HL-60 (cell line): ENCODE data around the gene EML6.
"Not testable (repeated sequence)": the region's sequence is repeated elsewhere in the genome, so short reads cannot be mapped to it uniquely, and the experiment has no call there.

Experiments used
- DNase-seq, 2 experiments: peaks; one replicate each; pipeline ENCODE4 v3.0.0-alpha.2; 2010 to 2020; ENCODE audit warnings: low read depth in 1 of 2, low spot score in 1 of 2
- H3K27ac ChIP-seq: fragments of 250-450 bp; sonication (Bioruptor Pico); replicated peaks from 2 replicates; pipeline ENCODE4 v1.5.1; 2020; ENCODE audit warnings: mild to moderate bottlenecking, moderate library complexity
- H3K27me3 ChIP-seq: fragments of 250-450 bp; sonication (Bioruptor Pico); 2 replicates; pipeline ENCODE4 v1.5.1; 2021; ENCODE audit warnings: mild to moderate bottlenecking, moderate library complexity; ENCODE audit not compliant: insufficient read depth, poor library complexity, severe bottlenecking
- H3K4me3 ChIP-seq: replicated peaks from 2 replicates; pipeline ENCODE4 v1.5.1; 2011; ENCODE audit warnings: mild to moderate bottlenecking, control low read depth, low read length; ENCODE audit not compliant: insufficient read depth
- GABPA ChIP-seq: IDR thresholded peaks from 2 replicates; pipeline ENCODE4 v1.6.1; 2012; ENCODE audit warnings: low read depth
- POLR2AphosphoS5 ChIP-seq: IDR thresholded peaks from 2 replicates; pipeline ENCODE4 v1.6.1; 2012; ENCODE audit warnings: low read depth
- SPI1 ChIP-seq: IDR thresholded peaks from 2 replicates; pipeline ENCODE4 v1.6.1; 2012; ENCODE audit warnings: low read depth, mild to moderate bottlenecking, borderline replicate concordance
- TF ChIP-seq, protein P1 (sequence below): IDR thresholded peaks from 2 replicates; pipeline ENCODE4 v1.6.1; 2012; ENCODE audit warnings: low read depth; ENCODE audit not compliant: insufficient replicate concordance
- TF ChIP-seq, protein P2 (sequence below): IDR thresholded peaks from one replicate; pipeline ENCODE4 v1.5.1; 2011; ENCODE audit warnings: low read length, control low read depth, inconsistent platforms; ENCODE audit not compliant: insufficient read depth

The EML6 gene

DNA sequence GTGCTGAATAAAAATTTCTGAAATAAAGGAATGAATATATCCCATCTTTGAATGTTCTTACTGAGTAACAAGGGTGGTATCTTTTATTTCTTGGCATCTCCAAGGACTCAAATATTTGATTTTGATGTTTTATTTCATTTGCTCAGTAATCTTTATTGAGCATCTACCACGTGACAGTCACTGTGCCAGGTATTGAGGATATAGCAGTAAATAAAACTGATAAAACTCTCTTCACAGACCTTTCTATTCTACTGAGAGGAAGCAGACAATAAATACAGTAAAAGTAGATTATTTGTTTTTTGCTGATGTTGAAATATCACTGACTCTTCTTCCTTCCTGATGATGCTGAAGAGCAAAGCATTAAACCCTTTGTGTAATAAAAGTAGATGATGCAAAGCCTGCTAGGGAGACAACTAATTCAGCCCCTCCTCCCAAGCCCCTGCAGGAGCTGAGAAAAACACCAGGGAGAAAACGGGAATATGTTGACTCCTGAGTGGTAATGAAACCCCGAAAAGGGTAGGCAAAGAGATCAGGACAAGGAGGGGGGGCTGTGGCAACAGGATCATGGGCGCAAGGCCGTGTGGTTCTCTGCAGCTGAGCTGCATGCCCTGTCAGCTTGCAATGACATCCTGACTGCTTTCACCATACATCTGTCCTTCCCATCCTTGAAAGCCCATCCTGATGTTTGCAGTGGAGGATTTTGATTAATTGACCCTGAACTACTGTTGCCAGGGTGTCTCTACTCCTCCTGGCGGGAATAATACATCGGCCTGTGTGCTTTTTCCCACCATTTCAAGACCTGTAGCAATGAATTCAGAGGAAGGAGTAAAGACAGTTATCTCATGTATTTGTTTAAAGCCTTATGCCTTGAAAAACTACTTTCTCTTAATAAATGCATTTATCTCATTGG lies 117.4 kb downstream of the EML6 start:
- no peak overlapping the region for H3K27ac ChIP-seq
- no peaks in the 10 kb centered on the region for H3K27me3 ChIP-seq
- DNase-seq: no peak
- TF ChIP-seq POLR2AphosphoS5 (no peak), SPI1 (no peak), GABPA (no peak)
- TF ChIP-seq, protein P1, sequence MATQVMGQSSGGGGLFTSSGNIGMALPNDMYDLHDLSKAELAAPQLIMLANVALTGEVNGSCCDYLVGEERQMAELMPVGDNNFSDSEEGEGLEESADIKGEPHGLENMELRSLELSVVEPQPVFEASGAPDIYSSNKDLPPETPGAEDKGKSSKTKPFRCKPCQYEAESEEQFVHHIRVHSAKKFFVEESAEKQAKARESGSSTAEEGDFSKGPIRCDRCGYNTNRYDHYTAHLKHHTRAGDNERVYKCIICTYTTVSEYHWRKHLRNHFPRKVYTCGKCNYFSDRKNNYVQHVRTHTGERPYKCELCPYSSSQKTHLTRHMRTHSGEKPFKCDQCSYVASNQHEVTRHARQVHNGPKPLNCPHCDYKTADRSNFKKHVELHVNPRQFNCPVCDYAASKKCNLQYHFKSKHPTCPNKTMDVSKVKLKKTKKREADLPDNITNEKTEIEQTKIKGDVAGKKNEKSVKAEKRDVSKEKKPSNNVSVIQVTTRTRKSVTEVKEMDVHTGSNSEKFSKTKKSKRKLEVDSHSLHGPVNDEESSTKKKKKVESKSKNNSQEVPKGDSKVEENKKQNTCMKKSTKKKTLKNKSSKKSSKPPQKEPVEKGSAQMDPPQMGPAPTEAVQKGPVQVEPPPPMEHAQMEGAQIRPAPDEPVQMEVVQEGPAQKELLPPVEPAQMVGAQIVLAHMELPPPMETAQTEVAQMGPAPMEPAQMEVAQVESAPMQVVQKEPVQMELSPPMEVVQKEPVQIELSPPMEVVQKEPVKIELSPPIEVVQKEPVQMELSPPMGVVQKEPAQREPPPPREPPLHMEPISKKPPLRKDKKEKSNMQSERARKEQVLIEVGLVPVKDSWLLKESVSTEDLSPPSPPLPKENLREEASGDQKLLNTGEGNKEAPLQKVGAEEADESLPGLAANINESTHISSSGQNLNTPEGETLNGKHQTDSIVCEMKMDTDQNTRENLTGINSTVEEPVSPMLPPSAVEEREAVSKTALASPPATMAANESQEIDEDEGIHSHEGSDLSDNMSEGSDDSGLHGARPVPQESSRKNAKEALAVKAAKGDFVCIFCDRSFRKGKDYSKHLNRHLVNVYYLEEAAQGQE: no peak
- TF ChIP-seq, protein P2, sequence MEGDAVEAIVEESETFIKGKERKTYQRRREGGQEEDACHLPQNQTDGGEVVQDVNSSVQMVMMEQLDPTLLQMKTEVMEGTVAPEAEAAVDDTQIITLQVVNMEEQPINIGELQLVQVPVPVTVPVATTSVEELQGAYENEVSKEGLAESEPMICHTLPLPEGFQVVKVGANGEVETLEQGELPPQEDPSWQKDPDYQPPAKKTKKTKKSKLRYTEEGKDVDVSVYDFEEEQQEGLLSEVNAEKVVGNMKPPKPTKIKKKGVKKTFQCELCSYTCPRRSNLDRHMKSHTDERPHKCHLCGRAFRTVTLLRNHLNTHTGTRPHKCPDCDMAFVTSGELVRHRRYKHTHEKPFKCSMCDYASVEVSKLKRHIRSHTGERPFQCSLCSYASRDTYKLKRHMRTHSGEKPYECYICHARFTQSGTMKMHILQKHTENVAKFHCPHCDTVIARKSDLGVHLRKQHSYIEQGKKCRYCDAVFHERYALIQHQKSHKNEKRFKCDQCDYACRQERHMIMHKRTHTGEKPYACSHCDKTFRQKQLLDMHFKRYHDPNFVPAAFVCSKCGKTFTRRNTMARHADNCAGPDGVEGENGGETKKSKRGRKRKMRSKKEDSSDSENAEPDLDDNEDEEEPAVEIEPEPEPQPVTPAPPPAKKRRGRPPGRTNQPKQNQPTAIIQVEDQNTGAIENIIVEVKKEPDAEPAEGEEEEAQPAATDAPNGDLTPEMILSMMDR: no peak
- no peak overlapping the region for H3K4me3 ChIP-seq

DNA sequence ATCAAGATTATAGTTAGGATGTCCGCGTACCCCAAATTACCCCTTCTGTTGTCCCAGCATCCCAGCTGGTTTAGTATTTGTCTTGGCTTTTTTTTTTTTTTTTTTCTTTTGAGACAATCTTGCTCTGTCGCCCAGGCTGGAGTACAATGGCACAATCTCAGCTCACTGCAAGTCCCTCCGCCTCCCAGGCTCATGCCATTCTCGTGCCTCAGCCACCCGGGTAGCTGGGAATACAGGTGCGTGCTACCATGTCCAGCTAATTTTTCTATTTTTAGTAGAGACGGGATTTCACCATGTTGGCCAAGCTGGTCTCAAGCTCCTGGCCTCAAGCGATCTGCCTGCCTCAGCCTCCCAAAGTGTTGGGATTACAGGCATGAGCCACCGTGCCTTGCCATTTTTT lies 118.0 kb downstream of the EML6 start:
- not testable (repeated sequence) for H3K27ac ChIP-seq, DNase-seq, H3K27me3 ChIP-seq, H3K4me3 ChIP-seq

DNA sequence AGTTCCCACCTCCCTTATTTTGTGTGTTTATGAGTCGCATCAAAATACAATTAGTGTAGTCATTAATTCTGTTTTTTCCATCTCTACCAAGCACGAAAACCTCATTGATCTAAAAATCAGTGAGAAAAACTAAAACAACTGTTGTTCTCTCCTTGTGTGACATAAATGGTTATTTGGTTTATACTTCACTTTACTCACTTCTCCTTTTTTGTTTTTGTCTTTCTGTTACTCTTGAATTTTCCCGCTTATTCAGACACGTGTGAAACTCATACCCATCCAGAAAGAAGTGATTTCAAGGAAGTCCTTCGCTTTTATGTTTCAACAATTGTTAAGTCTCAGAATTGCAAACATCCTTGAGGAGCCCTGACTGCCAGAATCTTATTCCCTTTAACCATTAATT lies 121.6 kb downstream of the EML6 start:
- no peaks in the 10 kb centered on the region for H3K27me3 ChIP-seq
- H3K4me3 ChIP-seq: no peak overlapping the region
- no peak for DNase-seq
- TF ChIP-seq, protein P1: no peak
- TF ChIP-seq SPI1 (peak; percentile 68), GABPA (no peak)
- no peak overlapping the region for H3K27ac ChIP-seq

DNA sequence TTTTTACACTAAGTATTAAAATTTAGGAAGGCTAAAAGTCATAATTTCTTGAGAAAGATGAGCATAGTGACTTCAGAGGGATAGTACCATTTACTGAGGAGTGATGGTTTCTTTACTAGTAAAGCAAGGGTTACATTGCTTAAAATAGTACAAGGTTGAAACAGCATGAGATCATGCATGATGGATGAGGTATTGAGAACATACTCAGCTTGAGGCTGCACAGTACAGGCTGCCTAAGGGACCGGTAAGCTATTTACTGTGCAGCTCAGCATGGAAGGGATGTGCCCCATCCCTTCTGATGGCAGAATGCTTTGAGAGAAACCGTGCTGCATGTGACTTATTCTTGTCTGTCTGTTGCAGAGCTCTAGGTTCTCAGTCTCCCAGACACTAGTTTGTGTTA lies 122.1 kb downstream of the EML6 start:
- DNase-seq: no peak
- TF ChIP-seq SPI1: no peak
- TF ChIP-seq GABPA: no peak
- TF ChIP-seq, protein P1: no peak
- TF ChIP-seq, protein P2: no peak
- no peak for TF ChIP-seq POLR2AphosphoS5
- no peaks in the 10 kb centered on the region for H3K27me3 ChIP-seq
- H3K27ac ChIP-seq: no peak overlapping the region
- H3K4me3 ChIP-seq: no peak overlapping the region
